Measurements from ENCODE around the gene CTXND1.
A peak's percentile ranks its signal among the peaks of the same experiment; 100 is the strongest.

Gene CTXND1

DNA sequence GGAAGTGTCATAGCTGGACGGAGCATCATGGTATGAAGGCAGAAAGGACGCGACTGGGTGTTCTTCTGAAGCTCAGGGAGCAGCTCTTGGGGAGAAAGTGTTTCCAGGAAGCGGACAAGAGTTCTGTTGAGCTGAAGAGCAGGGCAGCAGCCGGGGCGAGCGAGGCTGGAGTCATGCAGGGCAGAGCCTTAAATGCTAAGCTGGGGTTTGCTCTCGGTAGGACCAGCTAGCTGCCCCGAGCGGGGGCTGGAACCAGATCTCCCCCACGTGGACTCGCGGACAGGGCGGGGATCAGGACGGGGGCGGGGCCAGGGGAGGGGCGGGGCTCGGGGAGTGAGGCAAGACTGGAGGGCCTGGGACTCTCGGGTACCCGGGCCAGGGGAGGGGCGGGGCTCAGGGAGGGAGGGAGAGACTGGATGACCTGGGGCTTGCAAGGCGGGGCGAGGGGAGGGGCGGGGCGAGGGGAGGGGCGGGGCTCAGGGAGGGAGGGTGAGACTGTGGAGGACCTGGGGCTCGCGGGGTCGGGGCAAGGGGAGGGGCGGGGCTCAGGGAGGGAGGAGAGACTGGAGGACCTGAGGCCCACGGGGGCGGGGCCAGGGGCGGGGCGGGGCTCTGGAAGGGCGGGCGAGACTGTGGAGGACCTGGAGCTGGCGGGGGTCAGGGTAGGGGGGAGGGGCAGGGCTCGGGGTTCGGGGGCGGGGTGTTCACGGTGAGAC is 99.7 kb downstream of the CTXND1 start:
- Histone ChIP-seq H3K27me3 (replicated peaks; ENCODE audit: insufficient read depth, low read length) (no peaks in the 10 kb centered on the region), H3K4me1 (ENCODE audit: low read length) (peaks cover 9% of the 10 kb centered on the region), H3K79me2 (ENCODE audit: low read length) (peaks cover 20% of the 10 kb centered on the region), H3K9me3 (replicated peaks; ENCODE audit: insufficient read depth, low read length) (no peaks in the 10 kb centered on the region), H3K36me3 (replicated peaks; ENCODE audit: insufficient read depth, low read length) (no peaks in the 10 kb centered on the region), H3K9me2 (replicated peaks; ENCODE audit: insufficient read depth, low read length) (no peaks in the 10 kb centered on the region), H2AFZ (ENCODE audit: low read length) (peak overlapping the region; percentile 89), H3K27ac (ENCODE audit: low read length) (no peak overlapping the region), H3K4me3 (ENCODE audit: low read length) (peak overlapping the region; percentile 90), H4K20me1 (ENCODE audit: insufficient read depth, low read length) (no peaks in the 10 kb centered on the region), H3K4me2 (ENCODE audit: low read depth, low read length) (peak overlapping the region; percentile 86), H3F3A (ENCODE audit: insufficient read depth, low read length) (peaks cover 7% of the 10 kb centered on the region; the same call in 1 of the 2 replicates), H3K9ac (ENCODE audit: low read length) (peak overlapping the region; percentile 46; the same call in 1 of the 2 replicates)
- TF ChIP-seq EZH2 (optimal IDR thresholded peaks at IDR 0.05; ENCODE audit: low read depth, low read length): no peak
- DNase-seq: peak; percentile 92

- Histone ChIP-seq H3K4me1 (ENCODE audit: low read length) (peaks cover 9% of the 10 kb centered on the region), H3K27ac (ENCODE audit: low read length) (no peak overlapping the region), H3F3A (ENCODE audit: insufficient read depth, low read length) (peaks cover 7% of the 10 kb centered on the region; the same call in 1 of the 2 replicates), H3K4me2 (ENCODE audit: low read depth, low read length) (peak overlapping the region; percentile 86), H3K36me3 (replicated peaks; ENCODE audit: insufficient read depth, low read length) (no peaks in the 10 kb centered on the region), H4K20me1 (ENCODE audit: insufficient read depth, low read length) (no peaks in the 10 kb centered on the region), H3K9ac (ENCODE audit: low read length) (no peak overlapping the region), H3K4me3 (ENCODE audit: low read length) (0 out of 2 replicates have a peak overlapping the region, but pooled peaks have one; percentile 62), H3K9me2 (replicated peaks; ENCODE audit: insufficient read depth, low read length) (no peaks in the 10 kb centered on the region), H3K79me2 (ENCODE audit: low read length) (peaks cover 20% of the 10 kb centered on the region), H3K27me3 (replicated peaks; ENCODE audit: insufficient read depth, low read length) (no peaks in the 10 kb centered on the region), H2AFZ (ENCODE audit: low read length) (peak overlapping the region; percentile 89), H3K9me3 (replicated peaks; ENCODE audit: insufficient read depth, low read length) (no peaks in the 10 kb centered on the region)
- DNase-seq: no peak
- TF ChIP-seq CTCF (IDR thresholded peaks at IDR 0.05; ENCODE audit: low read length) (no peak), EZH2 (optimal IDR thresholded peaks at IDR 0.05; ENCODE audit: low read depth, low read length) (no peak), EZH2phosphoT487 (IDR thresholded peaks at IDR 0.05; ENCODE audit: low read length) (no peak)
These were observed 100.4 kb downstream of the CTXND1 start for GRCh38 chr15:80151576-80151975.

GRCh38 chr15:80151148-80151547 is 100.9 kb downstream of the CTXND1 start:
- Histone ChIP-seq H3K4me1 (ENCODE audit: low read length) (peaks cover 9% of the 10 kb centered on the region), H3K9me3 (replicated peaks; ENCODE audit: insufficient read depth, low read length) (no peaks in the 10 kb centered on the region), H3K27me3 (replicated peaks; ENCODE audit: insufficient read depth, low read length) (no peaks in the 10 kb centered on the region), H2AFZ (ENCODE audit: low read length) (no peak overlapping the region), H3K79me2 (ENCODE audit: low read length) (peaks cover 20% of the 10 kb centered on the region), H3K9ac (ENCODE audit: low read length) (no peak overlapping the region), H3K4me2 (ENCODE audit: low read depth, low read length) (no peak overlapping the region), H3K9me2 (replicated peaks; ENCODE audit: insufficient read depth, low read length) (no peaks in the 10 kb centered on the region), H3K36me3 (replicated peaks; ENCODE audit: insufficient read depth, low read length) (no peaks in the 10 kb centered on the region), H3K4me3 (ENCODE audit: low read length) (no peak overlapping the region), H4K20me1 (ENCODE audit: insufficient read depth, low read length) (no peaks in the 10 kb centered on the region), H3K27ac (ENCODE audit: low read length) (no peak overlapping the region), H3F3A (ENCODE audit: insufficient read depth, low read length) (peaks cover 7% of the 10 kb centered on the region; the same call in 1 of the 2 replicates)
- TF ChIP-seq CTCF (IDR thresholded peaks at IDR 0.05; ENCODE audit: low read length) (no peak), EZH2phosphoT487 (IDR thresholded peaks at IDR 0.05; ENCODE audit: low read length) (no peak), EZH2 (optimal IDR thresholded peaks at IDR 0.05; ENCODE audit: low read depth, low read length) (no peak)
- DNase-seq: no peak
